Lower lobe of right lung (tissue), 2 donors: ENCODE results near the gene AFF3. TPM values are rescaled to one million over a fixed set of nuclear protein-coding genes. Genes with fewer than 3 reads are reported as not detected.

Experiments used
- ATAC-seq, 2 donors: fragments of 200-7000 bp; cut with Tn5 transposase; one replicate each; pipeline ENCODE4 v1.9.1; 2020 to 2022; ENCODE audit warnings: mild to moderate bottlenecking in 2 of 2, moderate library complexity in 2 of 2
- DNase-seq: peaks from one replicate; pipeline ENCODE4 v3.0.0-alpha.2; 2020
- H3K27ac ChIP-seq: fragments of 200-600 bp; one replicate; pipeline ENCODE4 v1.8.0; 2022
- H3K27me3 ChIP-seq: fragments of 200-600 bp; one replicate; pipeline ENCODE4 v1.8.0; 2022; ENCODE audit warnings: low read depth
- H3K36me3 ChIP-seq: fragments of 200-600 bp; one replicate; pipeline ENCODE4 v1.8.0; 2022; ENCODE audit warnings: mild to moderate bottlenecking
- H3K4me1 ChIP-seq: fragments of 200-600 bp; one replicate; pipeline ENCODE4 v1.8.0; 2022
- H3K4me3 ChIP-seq: fragments of 200-600 bp; one replicate; pipeline ENCODE4 v1.8.0; 2022; ENCODE audit warnings: mild to moderate bottlenecking
- H3K9me3 ChIP-seq: fragments of 200-600 bp; one replicate; pipeline ENCODE4 v1.8.0; 2022
- CTCF ChIP-seq: fragments of 200-600 bp; IDR thresholded peaks from one replicate; pipeline ENCODE4 v1.8.0; 2022; ENCODE audit warnings: antibody characterized with exemption, mild to moderate bottlenecking
- intact Hi-C: fragments of 100-400 bp; cut with DNase I; formaldehyde crosslinking; loops from one replicate; pipeline ENCODE4 v1.11.0; 2022
- total RNA-seq: library from RNA; stranded (reverse); fragmentation: NEBNext Ultra II Directional; extraction: Animal tissue kit (Norgen Biotek cat#: 25700); gene quantifications from one replicate; pipeline ENCODE4 v1.2.1, GENCODE V29; 2021
- donor health status: DM: no; HTN: yes; CAD: no; lungs with severe emphysema.

Gene AFF3
- total RNA-seq, 1 donor from 2014 or later = 57.3 TPM

GRCh38 chr2:99890568-99891427 is 251.6 kb downstream of the AFF3 start:
- DNase-seq (no peak), ATAC-seq (peak in 1 of 2 donors; percentile 29)
- H3K4me3 ChIP-seq = no peak overlapping the region
- H3K9me3 ChIP-seq = no peaks in the 10 kb centered on the region
- H3K36me3 ChIP-seq = no peaks in the 10 kb centered on the region
- no peak overlapping the region for H3K27ac ChIP-seq
- no peak for TF ChIP-seq CTCF
- H3K27me3 ChIP-seq = no peaks in the 10 kb centered on the region
- H3K4me1 ChIP-seq = no peaks in the 10 kb centered on the region
- intact Hi-C loops = no loop called here

- intact Hi-C loops = no loop called here
- DNase-seq (no peak), ATAC-seq (no peak)
- Histone ChIP-seq H3K4me1 (no peaks in the 10 kb centered on the region), H3K9me3 (no peaks in the 10 kb centered on the region), H3K4me3 (no peak overlapping the region), H3K36me3 (no peaks in the 10 kb centered on the region), H3K27me3 (no peaks in the 10 kb centered on the region), H3K27ac (no peak overlapping the region)
- TF ChIP-seq CTCF = no peak
These were observed 253.8 kb downstream of the AFF3 start for GRCh38 chr2:99888617-99889016.

- Histone ChIP-seq H3K4me3 (no peak overlapping the region), H3K27ac (no peak overlapping the region), H3K4me1 (peaks cover 9% of the 10 kb centered on the region), H3K27me3 (no peaks in the 10 kb centered on the region), H3K36me3 (no peaks in the 10 kb centered on the region), H3K9me3 (no peaks in the 10 kb centered on the region)
- intact Hi-C loops = no loop called here
- no peak for TF ChIP-seq CTCF
- ATAC-seq (no peak), DNase-seq (no peak)
These were observed 256.0 kb downstream of the AFF3 start for GRCh38 chr2:99886418-99886817.

- Histone ChIP-seq H3K9me3 (no peaks in the 10 kb centered on the region), H3K36me3 (no peaks in the 10 kb centered on the region), H3K4me3 (no peak overlapping the region), H3K27me3 (no peaks in the 10 kb centered on the region), H3K27ac (no peak overlapping the region), H3K4me1 (peaks cover 9% of the 10 kb centered on the region)
- DNase-seq = no peak
- intact Hi-C loops = no loop called here
- TF ChIP-seq CTCF = no peak
- ATAC-seq = no peak
These were observed 259.0 kb downstream of the AFF3 start for GRCh38 chr2:99883358-99883757.

- Histone ChIP-seq H3K27ac (no peak overlapping the region), H3K4me1 (peaks cover 9% of the 10 kb centered on the region), H3K9me3 (no peaks in the 10 kb centered on the region), H3K27me3 (no peaks in the 10 kb centered on the region), H3K36me3 (no peaks in the 10 kb centered on the region), H3K4me3 (no peak overlapping the region)
- intact Hi-C loops = no loop called here
- no peak for DNase-seq
- no peak for TF ChIP-seq CTCF
- ATAC-seq = peak; percentile 44 to 54
These were observed 260.3 kb downstream of the AFF3 start for GRCh38 chr2:99881901-99882591.
